H1 (cell line): ENCODE measurements around the gene CHCHD6. TPM values are rescaled to one million over a fixed set of nuclear protein-coding genes. Genes with fewer than 3 reads are reported as not detected.

Experiments used
- ATF2 ChIP-seq: IDR thresholded peaks from 2 replicates; pipeline ENCODE4 v1.6.1; 2012; ENCODE audit warnings: low read length, inconsistent platforms
- CBX5 ChIP-seq: fragments of 300-800, 300-1000 bp; sonication (generic); IDR thresholded peaks from 2 replicates; pipeline ENCODE4 v1.7.1; 2016; ENCODE audit warnings: antibody characterized with exemption, low read length, low read depth
- CHD1 ChIP-seq: IDR thresholded peaks from 2 replicates; pipeline ENCODE4 v1.6.1; 2012; ENCODE audit warnings: low read depth, low read length, improper control_type of control experiment
- EZH2 ChIP-seq: fragments of 200-600 bp; sonication (generic); IDR thresholded peaks from 2 replicates; pipeline ENCODE4 v1.7.1; 2012; ENCODE audit warnings: low read depth, mild to moderate bottlenecking, moderate library complexity, low read length, inconsistent platforms; ENCODE audit not compliant: severe bottlenecking
- SP1 ChIP-seq: IDR thresholded peaks from 2 replicates; pipeline ENCODE4 v1.6.1; 2011; ENCODE audit warnings: low read depth, low read length
- polyA plus RNA-seq, 7 experiments: library from polyadenylated mRNA; depleted of rRNA in 3 of 7; stranded (reverse) in 5 of 7; unstranded in 2 of 7; fragments of >200 nt in 5 of 7; fragments of 200-250 nt in 2 of 7; gene quantifications; 1 replicate in 5 of 7; 2 replicates in 1 of 7; 4 replicates in 1 of 7; pipeline versions ENCODE4 v1.2.1 to v1.2.3, GENCODE V29; 2011 to 2013; ENCODE audit warnings: missing spikeins in 2 of 7, mixed read lengths in 2 of 7
- total RNA-seq: library from RNA; stranded (reverse); fragmentation: NEBNext Ultra II Directional; extraction: Animal tissue kit (Norgen Biotek cat#: 25700); gene quantifications from 2 replicates; pipeline ENCODE4 v1.2.1, GENCODE V29; 2021

The CHCHD6 gene
- total and polyA plus RNA-seq, 2 of the 8 experiments (the other 6 are each of a cell fraction or from before 2014, with no cell fraction given): 32.4 to 37.6 TPM

DNA sequence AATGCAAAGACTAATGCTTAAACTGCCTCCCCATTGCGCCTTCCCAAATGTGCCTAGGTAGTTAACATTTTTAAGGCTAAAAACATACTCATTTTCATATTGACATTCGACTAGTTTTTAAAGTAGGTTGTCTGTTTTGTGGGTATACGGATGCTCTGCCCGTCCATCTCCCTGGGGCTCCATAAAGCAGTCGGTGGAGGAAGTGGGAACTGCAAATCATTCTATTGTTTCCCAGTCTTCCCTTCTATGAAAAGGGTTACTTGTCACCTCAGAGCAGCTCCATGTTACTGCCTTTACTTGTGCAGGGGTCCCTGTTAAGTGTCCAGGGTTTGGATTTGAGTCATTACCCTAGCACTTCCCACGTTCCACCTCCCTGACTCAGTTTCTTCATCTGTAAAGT lies 10.9 kb downstream of the CHCHD6 start (continued):
- no peak for TF ChIP-seq ATF2
- TF ChIP-seq SP1: no peak
- TF ChIP-seq CHD1: no peak
- TF ChIP-seq EZH2: no peak
- no peak for TF ChIP-seq CBX5
